ENCODE data around the gene FOXA1.

GRCh38 chr14:37544407-37544806 is 50.6 kb downstream of the FOXA1 start:
- TF ChIP-seq POLR2A (IDR thresholded peaks at IDR 0.05), result no peak
- no peak for TF ChIP-seq CTCF (IDR thresholded peaks at IDR 0.05)
